ENCODE measurements around the gene GSDMA.
"Not testable (repeated sequence)": the region's sequence is repeated elsewhere in the genome, so short reads cannot be mapped to it uniquely, and the experiment has no call there.

The GSDMA gene

DNA sequence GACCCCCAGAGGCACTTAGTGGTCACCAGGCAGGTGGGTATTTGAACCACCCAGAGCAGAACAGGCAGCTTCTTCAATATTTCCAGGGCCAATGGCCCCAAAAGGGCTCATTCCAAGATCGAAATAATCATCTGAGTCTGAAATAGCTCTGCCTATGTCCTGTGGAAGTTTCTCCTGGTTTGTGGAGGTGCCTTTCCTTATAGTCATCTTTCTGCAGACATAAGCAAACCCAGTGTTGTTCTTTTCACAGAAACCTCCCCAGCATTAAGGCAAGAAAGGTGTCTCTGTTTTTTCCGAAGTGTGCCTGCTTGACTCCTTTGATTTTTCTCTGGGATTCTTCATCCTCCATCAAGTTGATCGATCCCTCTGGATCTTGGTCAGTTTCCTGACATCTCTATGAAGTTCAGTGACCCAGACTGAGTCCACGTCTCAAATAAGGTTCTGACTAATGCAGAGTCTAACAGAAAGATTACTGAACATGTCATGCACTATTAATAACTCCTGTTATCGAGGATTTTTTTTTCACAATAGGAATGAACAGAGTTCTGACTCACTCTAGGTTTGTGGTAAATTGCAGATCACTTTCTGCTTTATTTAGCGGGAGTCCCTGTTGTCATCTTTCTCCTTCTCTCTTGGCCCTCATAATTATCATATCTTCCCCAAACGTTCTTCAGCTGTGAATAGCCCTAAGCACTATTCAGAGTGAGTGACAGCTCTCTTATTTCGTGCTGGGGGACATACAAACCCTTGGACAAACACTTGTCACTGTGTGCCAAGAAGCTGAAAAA lies 33.8 kb upstream of the GSDMA start:
- peak; percentile 77 for DNase-seq (ENCODE audit: low read depth)
- no peak overlapping the region for H3K4me3 ChIP-seq (ENCODE audit: low read depth, low read length)

DNA sequence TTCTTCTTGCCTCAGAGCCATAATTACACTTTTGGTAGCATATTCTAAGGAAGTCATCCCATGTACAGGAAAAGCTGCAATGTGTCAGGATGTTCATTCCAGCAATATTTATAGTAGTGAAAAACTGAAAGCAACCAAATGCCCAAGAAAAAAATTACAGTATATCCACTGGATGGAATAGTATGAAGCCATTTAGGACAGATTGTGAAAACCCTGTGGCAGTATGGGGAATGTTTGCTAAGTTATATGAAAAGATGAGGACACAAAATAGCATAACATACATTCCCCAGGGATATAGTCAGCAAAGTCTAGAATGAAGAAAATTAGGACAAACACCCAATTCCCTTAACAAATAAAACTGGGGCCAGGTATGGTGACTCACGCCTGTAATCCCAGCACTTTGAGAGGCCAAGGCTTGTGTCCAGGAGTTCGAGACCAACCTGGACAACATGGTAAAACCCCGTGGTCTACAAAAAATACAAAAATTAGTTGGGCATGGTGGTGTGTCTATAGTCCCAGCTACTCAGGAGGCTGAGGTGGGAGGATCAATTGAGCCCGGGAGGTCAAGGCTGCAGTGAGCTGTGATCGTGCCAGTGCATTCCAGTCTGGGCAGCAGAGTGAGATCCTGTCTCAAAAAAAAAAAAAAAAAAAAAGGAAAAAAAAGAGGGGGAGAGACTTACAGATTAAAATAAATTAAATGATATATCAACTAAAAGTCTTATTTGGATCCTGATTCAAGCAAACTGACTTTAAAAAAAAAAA lies 33.0 kb upstream of the GSDMA start:
- H3K4me3 ChIP-seq (ENCODE audit: low read depth, low read length), result no peak overlapping the region
- peak; percentile 25 for DNase-seq (ENCODE audit: low read depth)

DNA sequence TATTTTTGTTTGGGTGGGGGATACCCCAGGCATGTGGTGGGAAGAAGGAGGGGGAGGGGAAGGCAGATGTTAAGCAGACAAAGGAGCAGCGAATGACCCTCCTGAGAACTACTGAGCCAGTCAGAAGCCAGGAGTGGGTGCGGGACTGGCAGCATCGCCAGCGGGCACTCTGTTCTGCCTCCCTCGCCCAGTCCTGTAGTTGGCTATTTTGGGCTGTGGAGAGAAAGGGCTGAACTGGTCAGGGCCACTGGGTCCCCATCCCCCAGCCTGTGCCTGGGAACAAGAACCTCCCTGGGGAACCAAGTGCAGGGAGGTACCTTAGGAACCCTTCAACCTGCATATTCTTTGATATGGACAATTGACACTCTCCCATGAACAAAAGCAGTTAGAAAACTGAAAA lies 28.9 kb upstream of the GSDMA start:
- no peak overlapping the region for H3K4me3 ChIP-seq (ENCODE audit: low read depth, low read length)
- DNase-seq (ENCODE audit: low read depth), result no peak

DNA sequence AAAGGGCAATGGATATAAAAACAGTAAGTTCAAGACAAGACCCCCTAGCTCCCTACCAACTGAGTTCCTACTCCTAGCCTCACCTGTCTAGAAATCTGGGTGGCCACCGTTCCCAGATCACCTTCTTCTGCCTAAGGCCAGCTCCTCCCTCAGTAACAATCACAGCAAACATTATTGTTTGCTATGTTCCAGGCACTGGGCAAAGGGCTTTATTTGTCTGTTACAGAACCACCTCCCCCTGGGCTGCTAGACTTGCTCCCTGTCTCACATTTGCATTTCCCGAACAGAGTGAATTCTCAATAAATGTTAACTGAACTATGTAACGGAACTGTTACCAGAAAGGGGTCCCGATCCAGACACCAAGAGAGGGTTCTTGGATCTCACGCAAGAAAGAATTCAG lies 28.5 kb upstream of the GSDMA start:
- no peak for DNase-seq (ENCODE audit: low read depth)
- H3K4me3 ChIP-seq (ENCODE audit: low read depth, low read length), result no peak overlapping the region

DNA sequence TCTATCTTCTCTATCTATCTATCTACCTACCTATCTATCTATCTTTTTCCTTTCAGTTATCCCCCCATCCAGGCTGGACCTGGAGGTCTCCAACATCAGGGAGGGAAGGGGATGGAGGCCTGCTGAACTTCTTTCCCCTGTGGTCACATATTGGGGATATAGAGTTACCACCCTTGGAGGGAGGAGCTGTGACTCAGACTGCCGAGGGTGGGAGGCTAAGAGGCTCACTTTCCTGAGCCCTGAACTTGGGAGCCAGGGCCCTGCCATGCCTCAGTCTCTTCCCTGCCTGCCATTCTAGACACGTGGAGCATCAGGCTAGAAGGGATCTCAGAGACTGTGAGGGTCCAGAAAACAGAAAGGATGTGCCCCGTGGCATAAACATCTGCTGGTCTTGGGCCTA lies 26.9 kb upstream of the GSDMA start:
- no peak for DNase-seq (ENCODE audit: low read depth)

DNA sequence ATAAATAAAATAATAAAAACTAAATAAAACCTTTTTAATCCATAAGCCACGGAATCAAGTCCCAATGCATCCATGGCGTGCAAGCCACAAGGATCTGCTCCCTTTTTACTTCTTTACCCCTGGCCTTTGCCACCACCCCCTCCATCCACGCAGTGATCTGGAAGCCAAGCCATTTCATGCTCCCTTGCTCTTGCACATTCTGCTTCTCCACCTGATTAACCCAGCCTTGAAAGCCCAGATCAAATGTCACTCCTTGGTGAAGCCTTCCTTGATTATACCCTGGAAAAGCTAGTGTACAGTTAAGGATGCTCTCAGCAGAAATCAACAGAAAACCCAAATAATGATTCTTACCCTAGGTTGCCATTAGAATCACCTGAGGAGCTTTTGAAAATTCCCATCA lies 25.4 kb upstream of the GSDMA start:
- no peak for DNase-seq (ENCODE audit: low read depth)
- no peak overlapping the region for H3K4me3 ChIP-seq (ENCODE audit: low read depth, low read length)

More for the DNA sequence above, 26.9 kb upstream of the GSDMA start:
- H3K4me3 ChIP-seq (ENCODE audit: low read depth, low read length), result no peak overlapping the region

DNA sequence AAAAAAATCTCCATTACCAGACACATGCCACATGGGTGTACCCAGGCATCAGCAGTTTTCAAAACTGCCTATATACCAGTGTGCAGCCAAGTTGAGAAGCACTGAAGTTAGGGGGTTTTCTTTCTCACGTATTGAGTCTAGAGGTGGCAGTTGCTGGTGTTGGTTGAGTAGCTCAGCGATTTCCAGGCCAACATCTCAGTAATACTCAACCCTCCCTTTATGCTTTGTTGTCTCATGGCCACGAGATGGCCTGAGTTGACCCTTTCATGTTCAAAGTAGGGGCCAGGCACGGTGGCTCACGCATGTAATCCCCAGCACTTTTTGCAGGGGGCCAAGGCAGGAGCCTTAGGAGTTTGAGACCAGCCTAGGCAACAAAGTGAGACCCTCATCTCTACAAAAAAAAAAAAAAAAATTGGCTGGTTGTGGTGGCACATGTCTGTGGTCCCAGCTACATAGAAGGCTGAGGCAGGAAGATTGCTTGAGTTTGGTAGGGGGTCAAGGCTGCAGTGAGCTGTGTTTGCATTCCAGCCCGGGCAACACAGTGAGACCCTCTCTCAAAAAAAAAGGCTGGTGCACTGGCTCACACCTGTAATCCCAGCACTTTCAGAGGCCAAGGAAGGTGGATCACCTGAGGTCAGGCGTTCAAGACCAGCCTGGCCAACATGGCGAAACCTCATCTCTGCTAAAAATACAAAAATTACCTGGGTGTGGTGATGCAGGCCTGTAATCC lies 24.5 kb upstream of the GSDMA start:
- DNase-seq (ENCODE audit: low read depth), result no peak
- H3K4me3 ChIP-seq (ENCODE audit: low read depth, low read length), result no peak overlapping the region

DNA sequence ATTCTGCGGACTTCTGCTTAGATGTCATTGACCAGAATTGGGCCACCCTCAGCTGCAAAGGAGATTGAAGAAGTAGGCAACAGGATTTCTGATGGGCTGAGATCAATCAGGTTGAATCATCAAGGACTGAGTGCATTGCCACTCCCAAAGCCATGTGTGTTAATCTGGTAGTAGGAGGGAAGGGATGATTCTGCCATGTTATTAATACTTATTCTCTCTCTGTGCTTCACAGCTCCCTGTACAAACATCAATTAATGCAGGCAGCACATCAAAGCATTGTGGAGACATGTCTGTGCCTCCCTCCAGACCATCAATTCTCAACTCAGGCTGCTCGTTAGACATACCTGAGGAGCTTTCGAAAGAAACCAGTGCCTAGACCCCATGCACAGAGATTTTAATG lies 23.7 kb upstream of the GSDMA start:
- no peak overlapping the region for H3K4me3 ChIP-seq (ENCODE audit: low read depth, low read length)
- no peak for DNase-seq (ENCODE audit: low read depth)

DNA sequence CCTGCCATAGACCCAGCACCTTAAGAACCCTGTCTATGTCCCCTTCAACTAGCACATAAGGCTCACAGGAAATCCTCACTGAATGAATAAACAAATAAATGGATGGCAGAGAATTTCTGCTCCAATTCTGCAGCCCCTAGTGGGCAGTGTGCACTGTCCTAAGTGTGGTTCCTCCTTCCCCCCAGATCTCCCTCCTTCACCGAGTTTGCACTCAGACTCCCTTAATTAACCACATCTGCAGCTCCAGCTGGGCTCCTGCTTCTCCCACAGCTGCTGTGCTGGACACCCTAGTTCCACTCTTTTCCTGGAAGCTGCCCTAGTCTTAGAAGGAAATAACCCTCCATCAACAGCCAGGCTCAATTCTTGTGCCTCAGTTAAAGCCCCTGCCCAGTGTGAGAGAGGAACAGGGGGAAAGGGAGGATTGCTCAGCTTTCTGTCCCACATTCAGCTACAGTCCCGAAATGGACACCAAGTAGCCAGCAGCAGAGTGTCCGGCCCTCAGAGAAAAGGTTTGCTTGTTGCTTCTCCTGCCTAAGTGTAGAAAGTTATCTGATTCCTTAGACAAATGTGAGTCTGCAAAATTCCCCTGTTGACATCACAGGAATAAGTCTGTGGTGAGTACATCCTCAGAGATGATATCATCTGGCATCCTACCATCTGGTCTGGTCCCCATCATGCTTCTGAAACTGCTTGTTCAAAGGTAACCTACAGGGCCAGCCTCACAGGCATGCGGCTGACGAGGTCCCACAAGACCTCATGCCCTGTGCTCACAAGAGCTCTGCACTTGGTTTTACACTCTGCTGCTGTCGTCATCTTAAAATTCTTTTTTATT lies 23.0 kb upstream of the GSDMA start:
- H3K4me3 ChIP-seq (ENCODE audit: low read depth, low read length), result no peak overlapping the region
- peak; percentile 88 for DNase-seq (ENCODE audit: low read depth)

DNA sequence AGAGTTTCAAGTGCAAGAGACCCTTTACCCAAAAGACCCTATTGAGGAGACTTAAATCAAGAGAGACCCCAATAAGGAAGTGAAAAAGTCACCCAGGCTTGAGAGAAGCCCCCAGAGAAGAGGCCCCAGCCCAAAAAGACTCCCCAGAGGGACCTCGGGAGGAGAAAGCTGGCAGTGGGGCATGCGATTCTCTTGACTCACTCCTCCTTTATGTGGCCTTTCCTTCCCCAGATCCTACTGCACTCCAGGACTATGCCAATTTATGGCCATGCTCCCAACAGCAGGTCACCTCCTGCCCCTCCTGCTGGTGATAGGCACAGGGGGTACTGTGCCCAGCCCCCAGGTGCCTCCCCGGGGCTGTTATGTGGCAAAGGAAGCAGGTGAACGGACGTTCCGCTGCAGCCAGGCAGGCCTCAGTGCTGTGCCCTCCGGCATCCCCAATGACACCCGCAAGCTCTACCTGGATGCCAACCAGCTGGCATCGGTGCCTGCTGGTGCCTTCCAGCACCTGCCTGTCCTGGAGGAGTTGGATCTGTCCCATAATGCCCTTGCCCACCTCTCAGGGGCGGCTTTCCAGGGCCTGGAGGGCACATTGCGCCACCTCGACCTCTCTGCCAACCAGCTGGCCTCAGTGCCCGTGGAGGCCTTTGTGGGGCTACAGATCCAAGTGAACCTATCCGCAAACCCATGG lies 19.0 kb upstream of the GSDMA start:
- H3K4me3 ChIP-seq (ENCODE audit: low read depth, low read length), result no peak overlapping the region
- no peak for DNase-seq (ENCODE audit: low read depth)

DNA sequence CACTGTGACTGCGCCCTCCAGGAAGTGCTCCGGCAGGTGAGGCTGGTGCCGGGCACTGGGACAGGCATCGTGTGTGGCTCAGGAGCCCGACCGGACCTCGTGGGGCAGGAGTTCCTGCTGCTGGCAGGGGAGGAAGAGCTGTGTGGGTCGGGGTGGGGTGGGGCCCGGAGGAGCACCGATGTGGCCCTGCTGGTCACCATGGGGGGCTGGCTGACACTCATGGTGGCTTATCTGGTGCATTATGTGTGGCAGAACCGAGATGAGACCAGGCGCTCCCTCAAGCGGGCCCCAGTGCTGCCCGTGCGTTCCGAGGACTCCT lies 18.5 kb upstream of the GSDMA start:
- no peak for DNase-seq (ENCODE audit: low read depth)
- H3K4me3 ChIP-seq (ENCODE audit: low read depth, low read length), result no peak overlapping the region

DNA sequence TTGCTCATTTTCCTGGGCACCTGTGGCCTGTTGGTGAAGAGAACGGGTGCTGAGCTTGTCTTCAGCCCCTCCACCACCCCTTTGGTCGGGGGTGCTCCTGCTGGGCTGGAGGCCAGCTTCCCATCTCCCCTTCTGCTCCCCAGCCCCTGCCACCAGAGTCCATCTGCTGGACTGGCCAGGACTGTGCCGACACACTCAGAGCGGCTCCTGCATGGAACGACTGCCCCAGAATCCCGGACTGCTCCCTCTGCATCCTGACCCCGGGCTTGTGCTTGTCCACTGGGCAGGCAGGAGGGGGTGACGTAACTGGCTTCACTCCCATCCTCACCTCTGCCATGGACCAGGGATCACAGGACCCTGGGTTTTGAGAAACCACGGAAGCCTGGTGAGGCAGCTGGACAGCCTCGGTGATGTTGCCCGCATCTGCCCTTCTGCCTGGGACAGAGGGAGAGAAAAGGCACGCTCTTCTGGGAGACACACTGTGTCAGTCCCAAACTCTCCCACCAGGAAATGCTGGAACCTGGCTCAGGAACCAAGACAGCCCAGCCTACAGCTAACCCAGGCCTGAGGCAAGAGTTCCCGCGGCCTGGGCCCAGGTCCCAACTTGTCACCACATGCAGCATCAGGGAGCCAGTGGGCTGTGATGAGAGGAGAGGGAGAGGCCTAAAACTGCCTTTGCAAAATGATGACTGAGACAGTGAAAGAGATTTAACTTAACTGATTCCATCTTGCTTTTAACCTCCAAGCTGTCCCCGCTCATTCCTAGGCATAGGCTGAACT lies 16.1 kb upstream of the GSDMA start:
- H3K4me3 ChIP-seq (ENCODE audit: low read depth, low read length), result no peak overlapping the region
- no peak for DNase-seq (ENCODE audit: low read depth)

DNA sequence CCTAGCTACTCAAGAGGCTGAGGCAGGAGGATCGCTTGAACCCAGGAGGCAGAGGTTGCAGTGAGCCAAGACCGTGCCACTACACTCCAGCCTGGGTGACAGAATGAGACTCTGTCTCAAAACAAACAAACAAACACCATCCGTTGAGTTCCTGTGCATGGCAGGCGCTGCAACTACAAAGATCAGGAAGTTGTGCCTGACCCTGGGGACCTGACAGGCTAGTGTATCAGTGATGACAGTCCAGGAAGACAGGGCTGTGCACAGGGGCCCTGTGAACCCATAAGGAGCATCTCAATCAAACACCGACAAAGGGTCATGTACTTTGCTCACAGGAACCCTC lies 14.3 kb upstream of the GSDMA start:
- H3K4me3 ChIP-seq (ENCODE audit: low read depth, low read length); DNase-seq (ENCODE audit: low read depth): not testable (repeated sequence)

DNA sequence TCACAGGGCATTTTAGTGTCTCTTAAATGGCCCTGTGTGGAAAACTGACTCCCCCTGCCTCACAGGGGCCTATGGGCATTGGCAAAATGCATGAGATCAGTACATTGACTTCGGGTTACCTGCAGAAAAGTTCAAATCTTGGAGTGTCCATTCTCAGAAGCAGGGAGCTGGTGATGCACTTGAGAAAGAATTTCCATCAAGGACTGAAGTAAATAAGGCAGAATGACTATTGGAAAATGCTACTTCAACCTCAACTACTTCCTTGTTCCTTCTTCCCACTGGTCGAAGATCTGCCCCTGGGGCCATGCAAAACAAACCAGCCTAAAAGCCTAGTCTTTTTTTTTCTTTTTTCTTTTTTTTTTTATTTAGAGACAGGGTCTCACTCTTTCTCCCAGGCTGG lies 13.8 kb upstream of the GSDMA start:
- DNase-seq (ENCODE audit: low read depth), result no peak
- H3K4me3 ChIP-seq (ENCODE audit: low read depth, low read length), result no peak overlapping the region

DNA sequence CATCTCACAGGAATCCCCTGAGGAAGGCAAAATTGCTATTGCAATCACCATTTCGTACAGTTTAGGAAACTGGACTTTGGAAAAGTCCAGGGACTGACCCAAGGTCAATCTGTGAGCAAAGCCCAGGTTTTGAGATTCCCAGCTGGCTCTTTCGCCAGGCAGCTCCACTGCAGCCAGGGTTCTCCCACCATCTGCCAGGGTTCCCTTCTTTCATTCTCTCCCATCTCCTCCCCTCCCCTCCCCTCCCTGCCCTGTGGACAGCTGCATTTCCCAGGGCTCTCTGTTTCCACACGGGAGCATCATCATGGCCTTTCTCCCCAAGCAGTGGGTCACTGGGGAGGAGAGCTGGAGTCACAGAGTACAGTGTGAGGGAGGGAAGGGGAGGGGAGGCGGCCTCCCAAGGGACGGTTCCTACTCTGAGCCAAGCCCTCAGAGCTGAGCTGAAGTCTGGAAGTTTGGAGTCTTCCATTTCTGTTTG lies 11.9 kb upstream of the GSDMA start:
- peak; percentile 35 for DNase-seq (ENCODE audit: low read depth)
- no peak overlapping the region for H3K4me3 ChIP-seq (ENCODE audit: low read depth, low read length)

DNA sequence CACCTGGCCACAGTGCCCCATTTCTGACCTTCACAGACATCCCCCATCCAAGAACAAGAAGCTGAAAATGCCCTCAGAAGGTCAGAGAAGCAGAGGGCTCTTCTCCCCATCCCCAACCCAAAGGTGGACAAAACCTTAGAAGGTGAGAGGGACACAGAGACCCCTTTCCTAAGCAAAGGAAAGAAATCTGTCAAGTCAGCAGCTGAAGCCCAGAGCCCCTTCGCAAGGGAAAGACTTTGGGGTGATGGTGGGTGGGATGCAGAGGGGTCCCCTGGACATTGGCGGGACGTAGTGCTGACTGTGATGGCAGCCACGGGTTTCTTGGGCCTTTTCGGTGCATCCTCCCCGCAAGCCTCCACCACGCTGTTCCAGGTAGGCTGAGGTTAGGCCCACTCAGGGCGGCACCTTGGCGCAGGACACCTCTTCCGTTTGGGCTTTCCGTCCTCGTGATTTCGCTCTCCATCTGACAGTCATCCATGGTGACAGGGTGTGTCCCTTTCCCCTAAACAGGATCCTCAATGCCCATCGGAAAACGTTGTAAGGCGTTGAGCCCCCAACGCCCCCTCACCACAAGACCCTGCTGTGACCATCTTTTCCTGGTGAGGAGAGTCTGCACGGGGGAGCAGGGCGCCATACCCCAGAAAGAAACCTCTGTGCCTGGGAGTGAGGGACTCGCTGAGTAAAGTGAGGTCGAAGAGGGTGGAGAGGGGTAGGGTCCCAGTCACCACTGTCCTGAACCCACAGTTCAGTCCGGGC lies 10.7 kb upstream of the GSDMA start:
- DNase-seq (ENCODE audit: low read depth), result no peak
- H3K4me3 ChIP-seq (ENCODE audit: low read depth, low read length), result peak overlapping the region; percentile 41

DNA sequence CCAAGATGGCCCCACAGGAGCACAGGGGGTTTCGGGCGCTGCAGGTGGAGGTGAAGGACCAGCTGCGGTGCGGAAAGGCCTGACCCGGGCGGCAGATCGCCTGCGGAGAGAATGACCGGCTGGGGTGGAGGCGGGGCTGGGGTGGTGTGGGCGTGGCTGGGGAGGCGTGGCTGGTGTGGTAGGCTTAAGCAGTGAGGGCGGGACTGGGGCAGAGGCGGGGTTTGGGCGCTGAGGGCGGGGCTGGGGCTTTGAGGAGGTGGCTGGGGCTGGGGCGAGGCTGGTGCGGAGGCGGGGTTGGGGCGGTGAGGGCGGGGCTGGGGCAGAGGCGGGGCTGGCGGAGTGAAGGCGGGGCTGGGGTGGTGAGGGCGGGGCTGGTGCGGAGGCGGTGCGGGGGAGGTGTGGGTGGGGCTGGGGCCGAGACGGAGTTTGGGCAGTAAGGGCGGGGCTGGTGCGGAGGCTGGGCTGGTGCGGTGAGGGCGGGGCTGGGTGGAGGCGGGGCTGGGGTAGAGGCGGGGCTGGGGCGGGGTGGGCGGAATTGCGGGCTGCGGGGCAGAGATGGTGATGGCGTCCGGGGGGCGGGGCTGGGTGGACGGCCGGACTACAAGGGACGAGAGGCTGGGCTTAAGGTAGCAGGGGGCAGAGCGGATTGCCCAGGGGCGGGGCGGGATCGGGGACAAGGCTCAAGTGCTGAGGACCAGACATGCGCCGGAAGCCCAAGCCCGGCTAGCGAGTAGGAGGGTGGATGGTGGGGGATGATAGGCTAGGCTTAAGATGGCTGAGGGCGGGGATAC lies 9.9 kb upstream of the GSDMA start:
- peak; percentile 84 for DNase-seq (ENCODE audit: low read depth)
- H3K4me3 ChIP-seq (ENCODE audit: low read depth, low read length), result peak overlapping the region; percentile 43

Data from skeletal muscle cell (primary cell).